Measurements from ENCODE around the gene YY1. TPM values are rescaled to one million over a fixed set of nuclear protein-coding genes. Genes with fewer than 3 reads are reported as not detected.

The YY1 gene
- total and polyA plus RNA-seq, 2 experiments from 2014 or later, result 88.2 to 128 TPM

DNA sequence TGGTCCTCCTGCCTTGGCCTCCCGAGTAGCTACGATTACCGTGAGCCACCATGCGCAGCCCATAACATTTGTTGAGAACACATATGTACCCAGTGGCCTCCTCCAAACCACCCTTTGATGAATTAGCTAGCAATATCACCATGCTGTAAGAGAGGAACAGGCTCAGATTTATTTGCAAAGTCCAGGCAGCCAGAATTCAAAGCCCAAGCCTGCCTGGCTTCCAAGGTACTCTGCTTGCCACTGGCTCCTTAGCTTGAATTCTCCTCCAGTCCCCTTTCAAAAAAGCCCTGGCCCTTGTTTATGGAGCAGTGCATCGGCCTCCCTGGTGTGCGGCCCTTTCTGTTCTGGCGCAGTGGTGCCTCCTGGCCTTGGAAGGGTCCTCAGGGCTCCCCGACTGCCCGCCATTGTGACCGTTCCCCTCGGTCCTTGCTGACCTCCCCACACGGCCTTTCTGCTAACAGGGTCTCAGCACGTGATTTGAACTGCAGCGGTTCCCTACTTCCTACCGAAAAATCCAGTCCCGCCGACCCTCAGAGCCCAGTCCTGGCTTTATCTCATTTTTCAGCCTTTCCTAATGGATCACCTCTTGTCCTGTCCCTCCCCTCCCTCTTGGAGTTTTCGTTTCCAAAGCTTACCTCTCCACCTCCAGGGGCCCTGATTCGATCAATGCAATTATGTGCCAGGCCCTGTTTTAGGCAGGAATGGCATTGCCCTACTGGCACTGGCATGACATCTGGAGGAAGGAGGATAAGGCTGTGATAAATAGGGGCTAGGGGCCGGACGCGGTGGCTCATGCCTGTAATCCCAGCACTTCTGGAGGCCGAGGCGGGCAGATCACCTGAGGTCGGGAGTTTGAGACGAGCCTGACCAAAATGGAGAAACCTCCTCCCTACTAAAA is 45.3 kb downstream of the YY1 start:
- peaks cover 37% of the 10 kb centered on the region for H3K79me2 ChIP-seq (replicated peaks; ENCODE audit: insufficient read depth)
- H3K36me3 ChIP-seq (ENCODE audit: insufficient read depth), result no peaks in the 10 kb centered on the region
- H3K4me2 ChIP-seq, result peak overlapping the region; percentile 82
- Mint-ChIP-seq H3K4me1 (peaks cover 50% of the 10 kb centered on the region), H3K36me3 (ENCODE audit: low read depth) (peaks cover 13% of the 10 kb centered on the region), H3K9me3 (no peaks in the 10 kb centered on the region), H3K4me3 (peak overlapping the region; percentile 65), H3K27me3 (ENCODE audit: insufficient read depth, low read depth, poor library complexity) (peaks cover 18% of the 10 kb centered on the region), H3K27ac (peak overlapping the region; percentile 85)
- H3K27me3 ChIP-seq (ENCODE audit: insufficient read depth), result no peaks in the 10 kb centered on the region
- peaks cover 30% of the 10 kb centered on the region for H3K4me1 ChIP-seq (ENCODE audit: insufficient read depth)
- TF ChIP-seq, protein P1, sequence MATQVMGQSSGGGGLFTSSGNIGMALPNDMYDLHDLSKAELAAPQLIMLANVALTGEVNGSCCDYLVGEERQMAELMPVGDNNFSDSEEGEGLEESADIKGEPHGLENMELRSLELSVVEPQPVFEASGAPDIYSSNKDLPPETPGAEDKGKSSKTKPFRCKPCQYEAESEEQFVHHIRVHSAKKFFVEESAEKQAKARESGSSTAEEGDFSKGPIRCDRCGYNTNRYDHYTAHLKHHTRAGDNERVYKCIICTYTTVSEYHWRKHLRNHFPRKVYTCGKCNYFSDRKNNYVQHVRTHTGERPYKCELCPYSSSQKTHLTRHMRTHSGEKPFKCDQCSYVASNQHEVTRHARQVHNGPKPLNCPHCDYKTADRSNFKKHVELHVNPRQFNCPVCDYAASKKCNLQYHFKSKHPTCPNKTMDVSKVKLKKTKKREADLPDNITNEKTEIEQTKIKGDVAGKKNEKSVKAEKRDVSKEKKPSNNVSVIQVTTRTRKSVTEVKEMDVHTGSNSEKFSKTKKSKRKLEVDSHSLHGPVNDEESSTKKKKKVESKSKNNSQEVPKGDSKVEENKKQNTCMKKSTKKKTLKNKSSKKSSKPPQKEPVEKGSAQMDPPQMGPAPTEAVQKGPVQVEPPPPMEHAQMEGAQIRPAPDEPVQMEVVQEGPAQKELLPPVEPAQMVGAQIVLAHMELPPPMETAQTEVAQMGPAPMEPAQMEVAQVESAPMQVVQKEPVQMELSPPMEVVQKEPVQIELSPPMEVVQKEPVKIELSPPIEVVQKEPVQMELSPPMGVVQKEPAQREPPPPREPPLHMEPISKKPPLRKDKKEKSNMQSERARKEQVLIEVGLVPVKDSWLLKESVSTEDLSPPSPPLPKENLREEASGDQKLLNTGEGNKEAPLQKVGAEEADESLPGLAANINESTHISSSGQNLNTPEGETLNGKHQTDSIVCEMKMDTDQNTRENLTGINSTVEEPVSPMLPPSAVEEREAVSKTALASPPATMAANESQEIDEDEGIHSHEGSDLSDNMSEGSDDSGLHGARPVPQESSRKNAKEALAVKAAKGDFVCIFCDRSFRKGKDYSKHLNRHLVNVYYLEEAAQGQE (IDR thresholded peaks at IDR 0.05; ENCODE audit: unreplicated experiment), result no peak
- TF ChIP-seq POLR2AphosphoS5 (IDR thresholded peaks at IDR 0.05; ENCODE audit: low read depth), result no peak
- TF ChIP-seq EZH2 (IDR thresholded peaks at IDR 0.05; ENCODE audit: low read depth, unreplicated experiment), result no peak
- no peak for TF ChIP-seq STAT1 (IDR thresholded peaks at IDR 0.05; ENCODE audit: unreplicated experiment)
- no peak for TF ChIP-seq ZNF331 (CRISPR knock-in tag; IDR thresholded peaks at IDR 0.05; ENCODE audit: low read depth)
- TF ChIP-seq CTCF (conservative IDR thresholded peaks at IDR 0.05; ENCODE audit: low read depth in 2 of 2), result no peak
- no peak for TF ChIP-seq EZH2phosphoT487 (IDR thresholded peaks at IDR 0.05; ENCODE audit: unreplicated experiment)
- no peak for TF ChIP-seq NANOG (IDR thresholded peaks at IDR 0.05; ENCODE audit: borderline replicate concordance)
- TF ChIP-seq ZNF114 (CRISPR knock-in tag; IDR thresholded peaks at IDR 0.05), result no peak
- no peak for TF ChIP-seq JUNB (IDR thresholded peaks at IDR 0.05; ENCODE audit: unreplicated experiment)
- no peak for TF ChIP-seq ZNF462 (CRISPR knock-in tag; IDR thresholded peaks at IDR 0.05)
- no peak for TF ChIP-seq CREB1 (CRISPR knock-in tag; IDR thresholded peaks at IDR 0.05; ENCODE audit: low read depth)
- TF ChIP-seq, protein P2, sequence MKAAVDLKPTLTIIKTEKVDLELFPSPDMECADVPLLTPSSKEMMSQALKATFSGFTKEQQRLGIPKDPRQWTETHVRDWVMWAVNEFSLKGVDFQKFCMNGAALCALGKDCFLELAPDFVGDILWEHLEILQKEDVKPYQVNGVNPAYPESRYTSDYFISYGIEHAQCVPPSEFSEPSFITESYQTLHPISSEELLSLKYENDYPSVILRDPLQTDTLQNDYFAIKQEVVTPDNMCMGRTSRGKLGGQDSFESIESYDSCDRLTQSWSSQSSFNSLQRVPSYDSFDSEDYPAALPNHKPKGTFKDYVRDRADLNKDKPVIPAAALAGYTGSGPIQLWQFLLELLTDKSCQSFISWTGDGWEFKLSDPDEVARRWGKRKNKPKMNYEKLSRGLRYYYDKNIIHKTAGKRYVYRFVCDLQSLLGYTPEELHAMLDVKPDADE (IDR thresholded peaks at IDR 0.05), result no peak
- ATAC-seq, result no peak; the same call in 2 of the 3 replicates
- peak overlapping the region; percentile 95 for H3K27ac ChIP-seq (ENCODE audit: low read depth)
- peak; percentile 53 for DNase-seq (ENCODE audit: low spot score)
- H3K9me2 ChIP-seq (ENCODE audit: insufficient read depth), result no peaks in the 10 kb centered on the region
- H3K4me3 ChIP-seq, result peak overlapping the region; percentile 70
- peaks cover 23% of the 10 kb centered on the region for H4K20me1 ChIP-seq (replicated peaks; ENCODE audit: insufficient read depth)
- peaks cover 39% of the 10 kb centered on the region; the same call in 1 of the 2 replicates for H3F3A ChIP-seq (replicated peaks; ENCODE audit: low read depth)
- H2AFZ ChIP-seq, result no peak overlapping the region
